Colonic mucosa (tissue), 4 donors: Measurements from ENCODE around the gene MSI1. TPM values are rescaled to one million over a fixed set of nuclear protein-coding genes. Genes with fewer than 3 reads are reported as not detected.
A peak's percentile ranks its signal among the peaks of the same experiment; 100 is the strongest.

Experiments used
- DNase-seq: peaks from one replicate; pipeline ENCODE4 v3.0.0-alpha.2; 2020
- H3K27ac ChIP-seq: fragments of 200-600 bp; one replicate; pipeline ENCODE4 v1.8.0; 2021
- H3K27me3 ChIP-seq: fragments of 200-600 bp; one replicate; pipeline ENCODE4 v1.8.0; 2021
- H3K36me3 ChIP-seq: fragments of 200-600 bp; one replicate; pipeline ENCODE4 v1.8.0; 2021
- H3K4me1 ChIP-seq: fragments of 200-600 bp; one replicate; pipeline ENCODE4 v1.8.0; 2021; ENCODE audit warnings: mild to moderate bottlenecking
- H3K4me3 ChIP-seq: fragments of 200-600 bp; one replicate; pipeline ENCODE4 v1.8.0; 2021
- H3K9ac ChIP-seq, 2 donors: one replicate each; pipeline ENCODE4 v1.7.0; 2013; ENCODE audit warnings: control low read depth in 2 of 2, low read depth in 2 of 2, low read length in 2 of 2
- H3K9me3 ChIP-seq: fragments of 200-600 bp; one replicate; pipeline ENCODE4 v1.8.0; 2021
- intact Hi-C: fragments of 100-400 bp; cut with DNase I; formaldehyde crosslinking; loops from one replicate; pipeline ENCODE4 v1.14.1; 2022
- total RNA-seq, 2 donors: library from RNA; stranded (reverse); fragmentation: NEBNext Ultra II Directional in 1 of 2; extraction: Animal tissue kit (Norgen Biotek cat#: 25700) in 1 of 2; gene quantifications; one replicate each; pipeline ENCODE4 v1.2.1, GENCODE V29; 2021
- TF ChIP-seq, protein P1 (sequence below): fragments of 200-600 bp; IDR thresholded peaks from one replicate; pipeline ENCODE4 v1.8.0; 2022; ENCODE audit warnings: antibody characterized with exemption, mild to moderate bottlenecking
- donor health status: healthy.
- donor health status: DM: no; HTN: no; CAD: no.
- donor health status: DM: no; HTN: no; CAD: no.

Gene MSI1
- total RNA-seq, 2 donors from 2014 or later: 3.8 to 11.7 TPM

DNA sequence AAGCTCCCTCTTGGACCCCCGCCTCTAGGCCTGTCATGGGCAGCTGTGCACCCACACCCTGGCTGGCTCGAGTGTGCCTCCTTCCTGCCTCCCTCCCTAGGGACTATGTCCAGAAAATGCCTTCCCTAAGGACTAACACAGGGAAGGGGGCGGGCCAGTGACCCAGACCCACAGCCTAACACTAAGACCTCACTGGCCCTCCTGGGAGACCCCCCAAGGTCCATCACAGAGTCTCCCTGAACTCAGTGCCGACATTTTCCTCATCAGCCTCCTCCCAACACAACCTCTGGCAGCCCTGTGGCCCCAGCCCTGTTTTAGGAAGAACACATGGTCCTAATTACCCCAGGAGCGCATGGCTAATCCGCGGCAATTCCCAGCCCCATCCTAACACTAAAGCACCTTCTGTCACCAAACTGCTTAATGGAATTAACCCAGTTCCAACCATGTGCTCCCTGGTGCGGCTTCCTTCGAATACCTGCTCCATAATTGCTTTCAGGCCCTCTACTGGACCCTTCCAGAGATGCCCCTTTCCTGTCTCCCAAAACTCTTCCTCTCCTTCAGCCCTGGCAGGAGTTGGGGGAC lies 5.6 kb downstream of the MSI1 start:
- H3K27ac ChIP-seq: no peak overlapping the region
- H3K27me3 ChIP-seq: no peaks in the 10 kb centered on the region
- H3K9ac ChIP-seq: no peak overlapping the region
- TF ChIP-seq, protein P1, sequence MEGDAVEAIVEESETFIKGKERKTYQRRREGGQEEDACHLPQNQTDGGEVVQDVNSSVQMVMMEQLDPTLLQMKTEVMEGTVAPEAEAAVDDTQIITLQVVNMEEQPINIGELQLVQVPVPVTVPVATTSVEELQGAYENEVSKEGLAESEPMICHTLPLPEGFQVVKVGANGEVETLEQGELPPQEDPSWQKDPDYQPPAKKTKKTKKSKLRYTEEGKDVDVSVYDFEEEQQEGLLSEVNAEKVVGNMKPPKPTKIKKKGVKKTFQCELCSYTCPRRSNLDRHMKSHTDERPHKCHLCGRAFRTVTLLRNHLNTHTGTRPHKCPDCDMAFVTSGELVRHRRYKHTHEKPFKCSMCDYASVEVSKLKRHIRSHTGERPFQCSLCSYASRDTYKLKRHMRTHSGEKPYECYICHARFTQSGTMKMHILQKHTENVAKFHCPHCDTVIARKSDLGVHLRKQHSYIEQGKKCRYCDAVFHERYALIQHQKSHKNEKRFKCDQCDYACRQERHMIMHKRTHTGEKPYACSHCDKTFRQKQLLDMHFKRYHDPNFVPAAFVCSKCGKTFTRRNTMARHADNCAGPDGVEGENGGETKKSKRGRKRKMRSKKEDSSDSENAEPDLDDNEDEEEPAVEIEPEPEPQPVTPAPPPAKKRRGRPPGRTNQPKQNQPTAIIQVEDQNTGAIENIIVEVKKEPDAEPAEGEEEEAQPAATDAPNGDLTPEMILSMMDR: no peak
- no peaks in the 10 kb centered on the region for H3K36me3 ChIP-seq
- no peak for DNase-seq
- H3K4me1 ChIP-seq: no peaks in the 10 kb centered on the region
- H3K4me3 ChIP-seq: no peak overlapping the region
- H3K9me3 ChIP-seq: no peaks in the 10 kb centered on the region
- intact Hi-C loops: no loop called here

DNA sequence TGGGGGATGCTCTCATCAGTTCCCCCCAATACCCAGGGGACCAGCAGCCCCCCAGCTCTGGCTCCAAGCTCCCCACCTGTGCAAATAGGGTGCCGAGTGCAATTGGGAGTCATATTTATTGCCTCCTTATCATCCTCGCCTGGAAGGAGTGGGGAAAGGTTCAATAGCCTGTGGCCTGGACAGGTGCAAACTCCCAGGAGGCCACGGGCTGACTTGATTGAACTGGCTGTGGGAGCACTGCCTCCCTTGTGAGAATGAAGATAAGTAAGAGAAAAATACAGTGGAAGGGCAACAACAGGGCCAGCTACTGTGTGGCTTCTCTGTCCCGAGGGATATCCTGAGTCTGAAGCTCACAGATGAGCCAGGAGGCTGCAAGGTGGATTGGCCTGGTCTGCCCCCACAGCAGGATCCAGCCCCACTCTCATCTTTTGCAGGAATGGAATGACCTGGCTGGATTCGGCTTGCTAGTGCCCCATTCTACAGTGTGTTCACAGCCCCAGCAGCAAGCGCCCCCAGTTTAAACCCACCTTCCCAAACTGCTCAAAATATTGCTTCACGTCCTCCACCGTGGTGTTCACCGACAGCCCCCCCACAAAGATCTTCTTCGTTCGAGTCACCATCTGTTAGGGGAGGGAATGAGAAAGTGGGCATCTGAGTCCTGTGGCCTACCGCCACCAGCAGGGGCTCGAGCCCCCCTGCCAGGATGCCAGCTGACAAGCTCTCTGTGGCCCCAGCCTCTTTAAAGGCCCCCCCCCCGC lies 6.3 kb downstream of the MSI1 start:
- Histone ChIP-seq H3K4me3 (no peak overlapping the region), H3K27me3 (no peaks in the 10 kb centered on the region), H3K4me1 (no peaks in the 10 kb centered on the region), H3K9me3 (no peaks in the 10 kb centered on the region), H3K27ac (no peak overlapping the region), H3K36me3 (no peaks in the 10 kb centered on the region), H3K9ac (no peak overlapping the region)
- intact Hi-C loops: no loop called here
- no peak for DNase-seq
- TF ChIP-seq, protein P1: no peak

DNA sequence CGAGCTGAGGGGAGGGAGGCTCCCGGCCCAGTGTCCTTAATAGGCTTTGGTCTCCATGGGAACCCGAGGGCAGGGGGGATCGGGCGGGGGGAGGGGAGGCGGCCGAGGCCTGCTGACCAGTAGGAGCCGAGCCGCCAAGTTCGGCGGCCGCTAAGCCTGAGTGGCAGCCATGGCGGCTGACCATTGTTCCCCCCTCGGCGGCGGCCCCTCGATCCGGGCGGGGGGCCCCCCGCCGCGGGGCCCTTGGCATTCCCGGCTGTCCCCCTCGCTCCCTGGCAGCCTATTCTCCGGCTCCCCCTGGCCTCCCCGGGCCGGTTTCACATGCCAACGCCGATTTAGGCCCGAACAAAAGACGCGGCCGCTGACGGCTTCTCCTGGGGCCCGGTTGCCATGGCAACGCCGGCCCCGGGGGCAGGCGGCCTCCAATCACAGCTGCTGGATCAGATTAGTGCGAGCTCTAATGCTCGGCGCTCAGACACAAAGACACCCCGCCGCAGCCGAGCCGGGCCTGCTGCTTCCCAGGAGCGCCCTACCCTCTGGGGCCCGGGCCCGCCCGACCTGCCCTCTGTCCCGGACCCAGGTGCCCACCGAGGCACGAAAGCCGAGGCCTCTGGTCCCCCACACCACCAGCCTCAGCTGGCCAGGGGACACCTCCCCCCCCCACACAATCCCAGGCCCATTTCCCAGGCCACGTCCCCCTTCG lies 7.3 kb downstream of the MSI1 start:
- TF ChIP-seq, protein P1: no peak
- no peaks in the 10 kb centered on the region for H3K4me1 ChIP-seq
- no peaks in the 10 kb centered on the region for H3K9me3 ChIP-seq
- H3K27ac ChIP-seq: no peak overlapping the region
- no peaks in the 10 kb centered on the region for H3K27me3 ChIP-seq
- H3K4me3 ChIP-seq: peak overlapping the region; percentile 16
- no peak for DNase-seq
- intact Hi-C loops: no loop called here
- H3K9ac ChIP-seq: no peak overlapping the region
- H3K36me3 ChIP-seq: no peaks in the 10 kb centered on the region

DNA sequence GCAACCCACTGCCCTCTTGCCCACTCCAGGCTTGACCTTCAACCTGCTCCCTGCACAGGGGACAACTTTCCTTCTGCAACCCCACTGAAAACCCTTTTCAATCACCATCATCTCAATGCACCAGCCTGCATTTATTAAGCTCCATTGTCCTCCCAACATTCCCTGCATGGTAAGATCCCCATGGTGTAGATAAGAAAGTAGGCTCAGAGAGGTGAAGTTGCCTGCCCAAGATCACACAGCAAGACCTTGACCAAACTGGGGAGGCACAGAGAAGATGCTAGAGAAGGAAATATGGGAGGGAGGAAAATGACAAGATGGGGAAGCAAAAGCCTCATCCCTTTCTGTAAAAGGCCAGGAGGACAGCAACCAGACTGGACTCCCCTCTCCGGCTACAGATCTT lies 9.8 kb downstream of the MSI1 start:
- no peaks in the 10 kb centered on the region for H3K27me3 ChIP-seq
- intact Hi-C loops: loop anchor here (2.0 kb wide), 1 partner anchor 70 kb away; no protein-coding TSS in a partner anchor
- H3K36me3 ChIP-seq: no peaks in the 10 kb centered on the region
- no peaks in the 10 kb centered on the region for H3K4me1 ChIP-seq
- no peak overlapping the region for H3K9ac ChIP-seq
- no peak overlapping the region for H3K4me3 ChIP-seq
- no peak for DNase-seq
- no peaks in the 10 kb centered on the region for H3K9me3 ChIP-seq
- TF ChIP-seq, protein P1: no peak
- H3K27ac ChIP-seq: no peak overlapping the region

DNA sequence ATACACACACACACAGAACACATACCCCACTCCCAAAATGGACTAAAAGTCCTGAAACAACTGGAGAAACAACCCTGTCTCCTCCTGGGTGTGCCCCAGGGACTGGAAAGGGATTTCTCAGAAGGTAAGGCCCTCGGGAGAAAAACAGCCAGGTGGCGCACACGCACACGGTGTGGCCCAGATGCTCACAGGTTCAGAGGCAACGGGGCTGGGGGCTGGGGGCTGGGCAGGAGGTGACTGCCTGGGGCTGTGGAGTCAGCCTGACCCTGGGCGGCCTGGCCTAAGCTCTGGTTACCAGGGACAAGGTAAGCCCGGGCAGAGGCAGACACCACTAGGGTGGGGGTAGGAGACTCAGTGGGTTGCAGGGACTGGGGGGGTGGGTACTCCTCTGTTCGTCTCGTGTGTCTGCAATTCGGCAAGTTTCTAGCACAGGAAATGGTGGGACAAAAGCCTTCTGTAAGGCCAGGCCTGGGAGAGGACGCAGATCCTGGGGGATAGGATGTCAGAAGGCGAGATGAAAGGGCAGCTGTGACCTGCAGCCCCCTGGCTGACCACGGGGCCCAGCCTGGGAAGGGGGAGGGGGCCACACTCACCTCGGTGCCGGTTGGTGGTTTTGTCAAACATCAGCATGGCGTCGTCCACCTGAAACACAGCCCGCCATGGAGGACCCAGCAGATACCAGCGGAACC lies 10.4 kb downstream of the MSI1 start:
- Histone ChIP-seq H3K27ac (no peak overlapping the region), H3K9ac (no peak overlapping the region), H3K4me3 (no peak overlapping the region), H3K27me3 (no peaks in the 10 kb centered on the region), H3K9me3 (no peaks in the 10 kb centered on the region), H3K36me3 (no peaks in the 10 kb centered on the region), H3K4me1 (no peaks in the 10 kb centered on the region)
- TF ChIP-seq, protein P1: no peak
- no peak for DNase-seq
- intact Hi-C loops: loop anchor here (2.0 kb wide), 1 partner anchor 70 kb away; no protein-coding TSS in a partner anchor
